ENCODE results near the gene MRI1.
"Not testable (repeated sequence)": the region's sequence is repeated elsewhere in the genome, so short reads cannot be mapped to it uniquely, and the experiment has no call there.

MRI1 gene

GRCh38 chr19:13784731-13785452 is 20.6 kb downstream of the MRI1 start:
- Histone ChIP-seq H2AFZ (ENCODE audit: low read depth, low read length) (peak overlapping the region; percentile 77), H3K9me3 (ENCODE audit: insufficient read depth, low read length, severe bottlenecking) (no peaks in the 10 kb centered on the region), H3K27ac (ENCODE audit: low read length) (0 out of 2 replicates have a peak overlapping the region, but pooled peaks have one; percentile 42), H3K9ac (ENCODE audit: low read depth, low read length) (peak overlapping the region; percentile 43; the same call in 1 of the 2 replicates), H3K4me2 (ENCODE audit: insufficient read depth, low read length) (peak overlapping the region; percentile 43; the same call in 1 of the 2 replicates), H3K27me3 (ENCODE audit: insufficient read depth, low read length, poor library complexity) (no peaks in the 10 kb centered on the region), H3K79me2 (ENCODE audit: insufficient read depth, low read length) (no peaks in the 10 kb centered on the region), H3K4me3 (ENCODE audit: low read depth in 1 of 2, low read length in 2 of 2) (no peak overlapping the region), H3K4me1 (ENCODE audit: insufficient read depth, low read length) (peaks cover 39% of the 10 kb centered on the region), H3K36me3 (ENCODE audit: insufficient read depth, low read length) (no peaks in the 10 kb centered on the region), H4K20me1 (ENCODE audit: insufficient read depth, low read length) (no peaks in the 10 kb centered on the region)
- DNase-seq (peak; percentile 76), ATAC-seq (ENCODE audit: insufficient read depth, low read depth) (peak; percentile 70)
- TF ChIP-seq CTCF (IDR thresholded peaks at IDR 0.05; ENCODE audit: borderline replicate concordance, extremely low read depth, low read length, poor library complexity, severe bottlenecking) (peak; percentile 75), EZH2 (IDR thresholded peaks at IDR 0.05; ENCODE audit: borderline replicate concordance, low read depth, low read length, severe bottlenecking) (no peak)

GRCh38 chr19:13788991-13789390 is 24.7 kb downstream of the MRI1 start:
- no peaks in the 10 kb centered on the region for H3K79me2 ChIP-seq (ENCODE audit: insufficient read depth, low read length)
- H3K27me3 ChIP-seq (ENCODE audit: insufficient read depth, low read length, poor library complexity), result no peaks in the 10 kb centered on the region
- peaks cover 44% of the 10 kb centered on the region for H3K4me1 ChIP-seq (ENCODE audit: insufficient read depth, low read length)
- no peak overlapping the region for H3K4me3 ChIP-seq (ENCODE audit: low read depth in 1 of 2, low read length in 2 of 2)
- no peak overlapping the region for H3K9ac ChIP-seq (ENCODE audit: low read depth, low read length)
- DNase-seq, result peak; percentile 69
- TF ChIP-seq EZH2 (IDR thresholded peaks at IDR 0.05; ENCODE audit: borderline replicate concordance, low read depth, low read length, severe bottlenecking), result no peak
- no peak for TF ChIP-seq CTCF (IDR thresholded peaks at IDR 0.05; ENCODE audit: borderline replicate concordance, extremely low read depth, low read length, poor library complexity, severe bottlenecking)
- H3K4me2 ChIP-seq (ENCODE audit: insufficient read depth, low read length), result no peak overlapping the region
- peak; percentile 47 for ATAC-seq (ENCODE audit: insufficient read depth, low read depth)
- no peaks in the 10 kb centered on the region for H3K9me3 ChIP-seq (ENCODE audit: insufficient read depth, low read length, severe bottlenecking)
- H2AFZ ChIP-seq (ENCODE audit: low read depth, low read length), result no peak overlapping the region
- peak overlapping the region; percentile 78 for H3K27ac ChIP-seq (ENCODE audit: low read length)
- H4K20me1 ChIP-seq (ENCODE audit: insufficient read depth, low read length), result no peaks in the 10 kb centered on the region
- no peaks in the 10 kb centered on the region for H3K36me3 ChIP-seq (ENCODE audit: insufficient read depth, low read length)

- Histone ChIP-seq H2AFZ (ENCODE audit: low read depth, low read length) (no peak overlapping the region), H3K36me3 (ENCODE audit: insufficient read depth, low read length) (no peaks in the 10 kb centered on the region), H3K79me2 (ENCODE audit: insufficient read depth, low read length) (no peaks in the 10 kb centered on the region; the same call in 1 of the 2 replicates), H3K4me2 (ENCODE audit: insufficient read depth, low read length) (no peak overlapping the region), H3K27ac (ENCODE audit: low read length) (no peak overlapping the region), H3K27me3 (ENCODE audit: insufficient read depth, low read length, poor library complexity) (no peaks in the 10 kb centered on the region), H3K9ac (ENCODE audit: low read depth, low read length) (no peak overlapping the region), H3K4me1 (ENCODE audit: insufficient read depth, low read length) (peaks cover 43% of the 10 kb centered on the region), H3K9me3 (ENCODE audit: insufficient read depth, low read length, severe bottlenecking) (no peaks in the 10 kb centered on the region), H3K4me3 (ENCODE audit: low read depth in 1 of 2, low read length in 2 of 2) (no peak overlapping the region), H4K20me1 (ENCODE audit: insufficient read depth, low read length) (no peaks in the 10 kb centered on the region)
- no peak for TF ChIP-seq EZH2 (IDR thresholded peaks at IDR 0.05; ENCODE audit: borderline replicate concordance, low read depth, low read length, severe bottlenecking)
- no peak for TF ChIP-seq CTCF (IDR thresholded peaks at IDR 0.05; ENCODE audit: borderline replicate concordance, extremely low read depth, low read length, poor library complexity, severe bottlenecking)
- ATAC-seq (ENCODE audit: insufficient read depth, low read depth), result no peak
- no peak for DNase-seq
Measured at GRCh38 chr19:13790354-13790753, 26.0 kb downstream of the MRI1 start.

GRCh38 chr19:13793317-13793716 is 29.0 kb downstream of the MRI1 start:
- not testable (repeated sequence) for H3K27me3 ChIP-seq (ENCODE audit: insufficient read depth, low read length, poor library complexity); H3K9ac ChIP-seq (ENCODE audit: low read depth, low read length); H2AFZ ChIP-seq (ENCODE audit: low read depth, low read length); H4K20me1 ChIP-seq (ENCODE audit: insufficient read depth, low read length); H3K4me2 ChIP-seq (ENCODE audit: insufficient read depth, low read length); H3K36me3 ChIP-seq (ENCODE audit: insufficient read depth, low read length); H3K27ac ChIP-seq (ENCODE audit: low read length); DNase-seq; ATAC-seq (ENCODE audit: insufficient read depth, low read depth); H3K9me3 ChIP-seq (ENCODE audit: insufficient read depth, low read length, severe bottlenecking); H3K4me3 ChIP-seq (ENCODE audit: low read depth in 1 of 2, low read length in 2 of 2)
- H3K79me2 ChIP-seq (ENCODE audit: insufficient read depth, low read length), result peaks cover 11% of the 10 kb centered on the region
- peaks cover 42% of the 10 kb centered on the region for H3K4me1 ChIP-seq (ENCODE audit: insufficient read depth, low read length)

Data from DND-41 (cell line).